Activated B cell treated with CpG ODN at 0.5 μM for 24 hours (primary cell): Measurements from ENCODE around the gene TOMM70. TPM values are rescaled to one million over a fixed set of nuclear protein-coding genes. Genes with fewer than 3 reads are reported as not detected.
A peak's percentile ranks its signal among the peaks of the same experiment; 100 is the strongest.

Experiments
- ATAC-seq: fragments of 200-7000 bp; cut with Tn5 transposase; one replicate; pipeline ENCODE4 v1.10.0; 2021; ENCODE audit warnings: low read depth, mild to moderate bottlenecking, moderate library complexity
- CTCF ChIA-PET: fragments of 350-600 bp; sonication (Branson Sonifier 250); formaldehyde crosslinking; loops from one replicate; lab custom pipeline; 2021; ENCODE audit warnings: antibody characterized with exemption; lab: Charles Lee
- POLR2A ChIA-PET: fragments of 350-600 bp; sonication (Branson Sonifier 250); formaldehyde crosslinking; loops from one replicate; lab custom pipeline; 2021; ENCODE audit warnings: antibody characterized with exemption; lab: Charles Lee
- DNase-seq: peaks from one replicate; pipeline ENCODE4 v3.0.0; 2022
- H3K27ac Mint-ChIP-seq: one replicate; pipeline ENCODE4 v1.8.0; 2020; ENCODE audit warnings: mixed read lengths
- H3K27me3 Mint-ChIP-seq: one replicate; pipeline ENCODE4 v1.8.0; 2021; ENCODE audit warnings: mixed read lengths
- H3K36me3 Mint-ChIP-seq: one replicate; pipeline ENCODE4 v1.8.0; 2021; ENCODE audit warnings: low read depth, mixed read lengths
- H3K4me1 Mint-ChIP-seq: one replicate; pipeline ENCODE4 v1.8.0; 2021; ENCODE audit warnings: mixed read lengths
- H3K4me3 Mint-ChIP-seq: one replicate; pipeline ENCODE4 v1.8.0; 2020; ENCODE audit warnings: mild to moderate bottlenecking, mixed read lengths
- H3K9me3 Mint-ChIP-seq: one replicate; pipeline ENCODE4 v1.8.0; 2020; ENCODE audit warnings: mixed read lengths
- intact Hi-C: fragments of 100-400 bp; cut with micrococcal nuclease; formaldehyde crosslinking; loops from one replicate; pipeline ENCODE4 v1.15.1; 2024
- total RNA-seq: library from RNA; stranded (reverse); gene quantifications from 2 replicates; pipeline ENCODE4 v1.2.3, GENCODE V29; 2022
- TF ChIP-seq, protein P1 (sequence below): fragments of 200-600 bp; IDR thresholded peaks from one replicate; pipeline ENCODE4 v1.8.0; 2022; ENCODE audit warnings: antibody characterized with exemption, mild to moderate bottlenecking

The TOMM70 gene
- total RNA-seq, 1 donor from 2014 or later: 37.3 TPM

DNA sequence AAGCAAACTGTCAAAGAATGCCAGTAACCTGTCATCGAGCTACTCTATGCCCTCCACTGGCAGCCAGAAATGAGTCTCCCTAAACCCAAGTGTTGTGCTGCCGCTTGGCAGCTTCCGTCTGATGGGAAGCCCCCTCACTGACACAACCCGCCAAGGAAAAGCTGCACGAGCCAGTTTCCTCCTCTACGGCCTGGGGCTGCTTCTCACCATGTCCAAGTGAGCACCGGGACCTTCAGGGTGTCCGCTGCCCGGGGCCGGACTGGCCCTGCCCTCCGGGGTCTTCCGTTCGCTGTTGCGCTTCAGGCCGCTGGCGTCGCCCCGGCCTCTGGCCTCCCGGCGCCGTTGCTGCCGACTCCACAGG is 490 bp downstream of the TOMM70 start:
- peaks cover 11% of the 10 kb centered on the region for H3K36me3 Mint-ChIP-seq
- no peaks in the 10 kb centered on the region for H3K27me3 Mint-ChIP-seq
- ChIA-PET POLR2A (interaction anchor here (0.5 to 2.8 kb wide), 10 partner anchors 9 to 1173 kb away, joined by 3 to 25 read pairs (median 7); partner anchors contain the start of genes CMSS1, NIT2, PCNP and TBC1D23), CTCF (interaction anchor here (1.4 to 1.7 kb wide), 2 partner anchors 11 to 146 kb away, joined by 3 read pairs; no protein-coding TSS in a partner anchor)
- no peak for ATAC-seq
- peaks cover 62% of the 10 kb centered on the region for H3K4me1 Mint-ChIP-seq
- TF ChIP-seq, protein P1, sequence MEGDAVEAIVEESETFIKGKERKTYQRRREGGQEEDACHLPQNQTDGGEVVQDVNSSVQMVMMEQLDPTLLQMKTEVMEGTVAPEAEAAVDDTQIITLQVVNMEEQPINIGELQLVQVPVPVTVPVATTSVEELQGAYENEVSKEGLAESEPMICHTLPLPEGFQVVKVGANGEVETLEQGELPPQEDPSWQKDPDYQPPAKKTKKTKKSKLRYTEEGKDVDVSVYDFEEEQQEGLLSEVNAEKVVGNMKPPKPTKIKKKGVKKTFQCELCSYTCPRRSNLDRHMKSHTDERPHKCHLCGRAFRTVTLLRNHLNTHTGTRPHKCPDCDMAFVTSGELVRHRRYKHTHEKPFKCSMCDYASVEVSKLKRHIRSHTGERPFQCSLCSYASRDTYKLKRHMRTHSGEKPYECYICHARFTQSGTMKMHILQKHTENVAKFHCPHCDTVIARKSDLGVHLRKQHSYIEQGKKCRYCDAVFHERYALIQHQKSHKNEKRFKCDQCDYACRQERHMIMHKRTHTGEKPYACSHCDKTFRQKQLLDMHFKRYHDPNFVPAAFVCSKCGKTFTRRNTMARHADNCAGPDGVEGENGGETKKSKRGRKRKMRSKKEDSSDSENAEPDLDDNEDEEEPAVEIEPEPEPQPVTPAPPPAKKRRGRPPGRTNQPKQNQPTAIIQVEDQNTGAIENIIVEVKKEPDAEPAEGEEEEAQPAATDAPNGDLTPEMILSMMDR: no peak
- intact Hi-C loops: loop anchor here (2.0 to 5.0 kb wide), 9 partner anchors 92 to 1878 kb away; partner anchors contain the start of genes CLDND1, DCBLD2, SENP7 and TMEM45A
- H3K9me3 Mint-ChIP-seq: no peaks in the 10 kb centered on the region
- peak overlapping the region; percentile 95 for H3K27ac Mint-ChIP-seq
- peak overlapping the region; percentile 96 for H3K4me3 Mint-ChIP-seq
- no peak for DNase-seq

DNA sequence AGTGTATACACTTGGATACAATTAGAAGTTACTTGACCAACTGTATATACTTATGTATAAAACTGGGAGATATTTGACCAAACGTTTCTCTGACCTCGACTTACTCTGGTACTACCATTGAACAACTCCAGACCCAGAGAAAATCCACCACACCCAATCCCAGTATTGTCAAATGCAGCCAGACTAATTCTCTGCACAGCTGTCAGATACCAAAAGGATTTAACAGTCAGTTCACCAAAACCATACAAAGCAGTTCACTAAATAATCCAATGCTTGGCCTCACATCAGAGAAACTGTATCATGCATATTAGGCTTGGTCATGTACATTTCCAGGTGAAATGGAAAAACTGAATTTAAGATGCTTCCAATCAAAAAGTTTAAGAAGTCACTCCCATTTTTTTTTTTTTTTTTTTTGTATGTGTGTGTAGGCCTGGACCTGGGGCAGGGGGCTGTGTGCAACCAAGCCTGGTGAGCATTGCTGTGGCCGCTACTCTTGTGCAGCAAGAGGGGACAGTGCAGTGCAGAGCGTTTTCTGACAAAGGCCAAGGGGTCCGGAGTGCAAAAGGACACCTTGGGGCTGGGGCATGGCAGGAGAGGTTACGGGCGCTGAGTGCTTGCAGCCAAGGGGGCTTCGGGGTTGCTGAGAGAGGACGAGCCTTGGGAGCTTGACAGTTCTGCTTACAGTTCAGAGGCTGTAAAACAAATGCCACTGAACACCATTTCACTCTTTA is 1.4 kb downstream of the TOMM70 start:
- ChIA-PET CTCF (interaction anchor here (1.4 kb wide), 1 partner anchor 10 kb away, joined by 3 read pairs; no protein-coding TSS in a partner anchor), POLR2A (interaction anchor here (0.6 to 2.8 kb wide), 5 partner anchors 8 to 310 kb away, joined by 4 to 25 read pairs (median 6); partner anchors contain the start of genes NIT2 and TFG)
- ATAC-seq: no peak
- Mint-ChIP-seq H3K36me3 (peaks cover 13% of the 10 kb centered on the region), H3K9me3 (no peaks in the 10 kb centered on the region), H3K27me3 (no peaks in the 10 kb centered on the region), H3K4me1 (peaks cover 61% of the 10 kb centered on the region), H3K27ac (no peak overlapping the region), H3K4me3 (peak overlapping the region; percentile 96)
- TF ChIP-seq, protein P1: no peak
- intact Hi-C loops: loop anchor here (2.0 to 5.0 kb wide), 9 partner anchors 93 to 1877 kb away; partner anchors contain the start of genes CLDND1, DCBLD2, SENP7 and TMEM45A
- no peak for DNase-seq

DNA sequence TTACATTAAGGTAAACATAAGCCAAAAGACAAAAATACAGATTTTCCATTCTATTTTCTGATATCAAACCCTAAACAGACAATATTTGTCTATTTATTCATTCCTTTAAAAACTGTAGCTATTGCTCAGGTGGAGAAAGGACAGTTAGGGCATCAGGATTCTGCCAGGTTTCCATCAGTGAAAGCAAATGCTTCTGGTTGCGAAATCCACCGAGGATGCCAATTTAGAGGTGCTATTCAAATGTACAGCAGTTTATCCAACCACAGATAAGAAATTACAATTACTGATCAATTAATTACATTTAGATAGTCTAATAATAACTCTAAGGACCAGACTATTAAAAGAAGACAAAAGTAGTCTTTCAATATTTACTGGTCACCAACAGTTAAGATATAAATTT is 3.9 kb downstream of the TOMM70 start:
- DNase-seq: no peak
- Mint-ChIP-seq H3K27me3 (no peaks in the 10 kb centered on the region), H3K27ac (no peak overlapping the region), H3K4me1 (peaks cover 50% of the 10 kb centered on the region), H3K36me3 (peaks cover 19% of the 10 kb centered on the region), H3K9me3 (no peaks in the 10 kb centered on the region), H3K4me3 (no peak overlapping the region)
- TF ChIP-seq, protein P1: no peak
- no peak for ATAC-seq
- ChIA-PET CTCF (no interaction called here), POLR2A (no interaction called here)
- intact Hi-C loops: no loop called here

DNA sequence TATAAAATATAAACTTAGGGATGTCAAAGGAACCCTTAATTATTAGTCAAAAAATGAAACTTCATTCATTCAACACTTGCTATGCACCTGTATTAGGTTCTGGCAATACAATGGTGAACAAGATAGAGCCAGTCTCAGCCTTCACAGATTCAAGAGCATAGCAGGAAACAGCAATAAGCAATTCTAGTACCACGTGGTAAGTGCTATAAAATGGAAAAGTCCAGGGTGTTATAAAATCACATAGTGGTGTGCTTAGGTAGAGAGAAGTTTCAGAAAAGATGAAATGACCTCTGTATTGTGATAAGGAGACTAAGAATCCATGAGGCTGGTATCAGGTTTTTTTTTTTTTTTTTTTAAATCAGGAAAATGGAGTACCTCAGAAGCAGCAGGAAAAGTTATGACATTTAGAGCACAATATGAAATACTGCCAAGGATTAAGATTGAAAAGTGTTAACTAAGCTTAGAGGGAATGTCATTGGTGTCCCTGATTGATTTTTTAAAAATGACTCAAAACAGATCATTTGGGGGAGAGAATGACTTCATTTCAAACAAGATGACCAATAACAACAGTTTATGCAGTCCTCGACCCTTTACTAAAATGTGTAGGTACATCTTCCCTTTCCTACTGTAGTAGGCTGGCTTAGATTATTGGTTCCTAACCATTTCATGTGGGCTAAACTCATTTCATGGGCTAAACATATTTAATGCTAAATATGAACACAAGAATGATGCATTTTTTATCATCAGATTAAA is 5.0 kb downstream of the TOMM70 start:
- H3K36me3 Mint-ChIP-seq: peaks cover 12% of the 10 kb centered on the region
- intact Hi-C loops: no loop called here
- H3K27ac Mint-ChIP-seq: no peak overlapping the region
- no peak overlapping the region for H3K4me3 Mint-ChIP-seq
- no peak for ATAC-seq
- peaks cover 42% of the 10 kb centered on the region for H3K4me1 Mint-ChIP-seq
- ChIA-PET POLR2A (no interaction called here), CTCF (no interaction called here)
- no peaks in the 10 kb centered on the region for H3K9me3 Mint-ChIP-seq
- H3K27me3 Mint-ChIP-seq: no peaks in the 10 kb centered on the region
- DNase-seq: no peak
- TF ChIP-seq, protein P1: no peak

DNA sequence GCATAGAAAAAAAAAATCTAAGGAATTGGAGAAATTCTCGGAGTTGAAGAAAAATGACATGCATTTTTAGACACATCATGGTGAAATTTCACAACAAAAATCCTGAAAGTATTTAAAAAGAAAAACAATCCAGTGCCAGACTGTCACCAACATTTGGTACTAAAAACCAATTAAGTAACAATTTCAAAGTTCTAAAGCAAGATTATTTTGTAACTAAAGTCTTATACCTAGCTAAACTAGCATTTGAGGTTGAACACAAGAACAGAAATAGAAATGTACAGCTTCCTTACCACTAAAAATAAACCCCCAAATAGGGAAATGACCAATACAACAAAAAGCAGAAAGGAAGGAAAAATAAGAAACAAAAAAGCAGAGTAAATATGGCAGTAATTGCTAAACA is 11.9 kb downstream of the TOMM70 start:
- Mint-ChIP-seq H3K4me3 (no peak overlapping the region), H3K9me3 (peaks cover 4% of the 10 kb centered on the region), H3K27ac (no peak overlapping the region), H3K36me3 (peaks cover 52% of the 10 kb centered on the region), H3K27me3 (no peaks in the 10 kb centered on the region), H3K4me1 (peaks cover 5% of the 10 kb centered on the region)
- intact Hi-C loops: no loop called here
- TF ChIP-seq, protein P1: no peak
- CTCF ChIA-PET: no interaction called here
- ATAC-seq: no peak
- POLR2A ChIA-PET: no interaction called here
- no peak for DNase-seq
